ENCODE measurements around the gene MEX3D.

The MEX3D gene

DNA sequence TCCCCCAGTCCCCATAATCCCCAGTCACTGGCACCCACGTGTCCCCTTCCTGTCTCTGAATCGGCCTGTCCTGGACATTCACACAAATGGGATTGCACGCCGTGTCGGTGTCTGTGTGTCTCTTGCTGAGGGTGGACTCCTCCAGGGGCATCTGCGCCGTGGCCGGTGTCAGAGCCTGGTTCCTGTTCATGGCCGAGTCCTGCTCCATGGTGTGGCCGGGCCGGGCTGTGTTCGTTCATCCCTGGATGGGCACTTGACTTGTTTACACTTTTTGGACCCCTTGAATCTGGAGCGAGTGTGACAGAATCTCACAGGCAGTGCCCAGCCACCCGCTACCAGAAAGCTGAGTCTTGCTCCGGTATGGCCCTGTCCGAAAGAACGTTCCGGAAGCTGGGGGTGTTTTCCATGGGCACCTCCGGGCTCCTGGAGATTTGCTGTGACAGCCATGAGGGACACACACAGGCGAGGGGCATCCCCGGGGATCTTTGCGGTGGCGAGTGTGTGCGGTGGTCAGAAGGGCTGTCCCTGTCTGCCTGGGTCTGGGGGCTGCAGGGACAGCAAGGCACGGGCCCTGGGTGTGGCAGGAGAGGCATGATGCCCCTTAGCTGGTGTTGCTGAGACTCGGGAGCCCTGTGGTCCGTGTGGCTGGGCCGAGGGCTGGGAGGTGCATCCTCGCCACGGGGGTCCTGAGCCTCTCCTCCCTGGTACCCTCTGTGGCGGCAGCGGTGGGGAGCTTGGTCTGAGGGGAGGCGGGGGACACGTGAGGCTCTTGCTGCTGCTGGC, 6.4 kb upstream of the MEX3D start:
- no peak for DNase-seq

DNA sequence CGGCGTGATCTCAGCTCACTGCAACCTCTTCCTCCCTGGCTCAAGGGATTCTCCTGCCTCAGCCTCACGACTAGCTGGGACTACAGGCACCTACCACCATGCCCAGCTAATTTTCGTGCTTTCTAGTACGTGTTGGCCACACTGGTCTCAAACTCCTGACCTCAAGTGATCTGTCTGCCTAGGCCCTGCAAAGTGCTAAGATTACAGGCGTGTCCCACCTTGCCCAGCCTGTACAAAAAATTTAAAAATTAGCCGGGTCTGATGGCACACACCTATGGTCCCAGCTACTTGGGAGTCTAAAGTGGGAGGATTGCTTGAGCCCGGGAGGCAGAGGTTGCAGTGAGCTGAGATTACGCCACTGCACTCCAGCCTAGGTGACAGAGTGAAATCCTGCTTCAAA, 4.7 kb upstream of the MEX3D start:
- DNase-seq = no peak

DNA sequence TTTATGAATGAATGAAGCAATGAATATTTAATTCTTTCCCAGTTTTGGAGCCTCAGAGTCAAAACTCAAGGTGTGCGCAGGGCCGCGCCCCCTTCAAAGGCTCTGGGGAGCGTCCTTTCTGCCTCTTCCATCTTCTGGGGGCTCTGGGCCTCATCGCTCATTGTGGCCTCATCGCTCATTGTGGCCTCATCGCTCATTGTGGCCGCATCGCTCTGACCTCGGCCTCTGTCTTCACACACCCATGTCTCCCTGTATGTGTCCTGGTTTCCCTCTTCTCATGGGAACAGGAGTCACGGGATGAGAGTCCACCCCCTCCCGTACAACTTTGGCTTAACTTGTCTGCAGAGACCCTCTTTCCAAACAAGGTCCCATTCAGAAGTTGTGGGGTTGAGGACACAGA, 3.2 kb upstream of the MEX3D start:
- DNase-seq = no peak

DNA sequence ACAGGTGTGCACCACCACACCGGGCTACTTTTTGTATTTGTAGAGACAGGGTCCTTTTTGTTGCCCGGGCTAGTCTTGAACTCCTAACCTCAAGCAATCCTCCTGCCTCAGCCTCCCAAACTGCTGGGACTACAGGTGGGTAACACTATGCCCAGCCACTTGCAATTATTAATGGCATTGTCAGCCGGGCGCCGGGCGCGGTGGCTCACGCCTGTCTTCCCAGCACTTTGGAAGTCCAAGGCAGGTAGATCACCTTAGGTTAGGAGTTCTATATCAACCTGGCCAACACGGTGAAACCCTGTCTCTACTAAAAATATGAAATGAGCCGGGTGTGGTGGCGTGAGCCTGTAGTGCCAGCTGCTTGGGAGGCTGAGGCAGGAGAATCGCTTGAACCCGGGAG, 2.7 kb upstream of the MEX3D start:
- no peak for DNase-seq

DNA sequence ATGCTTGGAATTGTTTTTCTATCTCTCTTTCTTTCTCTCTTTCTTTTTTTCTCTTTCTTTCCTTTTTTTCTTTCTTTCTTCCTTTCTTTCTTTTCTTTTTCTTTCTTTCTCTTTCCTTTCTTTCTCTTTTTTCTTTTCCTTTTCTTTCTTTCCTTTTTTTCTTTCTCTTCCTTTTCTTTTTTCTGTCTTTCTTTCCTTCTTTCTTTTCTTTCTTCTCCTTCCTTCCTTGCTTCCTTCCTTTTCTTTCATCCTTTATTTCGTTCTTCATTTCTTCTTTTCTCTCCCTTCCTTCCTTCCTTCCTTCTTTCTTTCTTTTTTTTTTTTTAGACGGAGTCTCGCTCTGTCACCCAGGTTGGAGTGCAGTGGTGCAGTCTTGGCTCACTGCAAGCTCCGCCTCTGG, 1.9 kb upstream of the MEX3D start:
- no peak for DNase-seq

DNA sequence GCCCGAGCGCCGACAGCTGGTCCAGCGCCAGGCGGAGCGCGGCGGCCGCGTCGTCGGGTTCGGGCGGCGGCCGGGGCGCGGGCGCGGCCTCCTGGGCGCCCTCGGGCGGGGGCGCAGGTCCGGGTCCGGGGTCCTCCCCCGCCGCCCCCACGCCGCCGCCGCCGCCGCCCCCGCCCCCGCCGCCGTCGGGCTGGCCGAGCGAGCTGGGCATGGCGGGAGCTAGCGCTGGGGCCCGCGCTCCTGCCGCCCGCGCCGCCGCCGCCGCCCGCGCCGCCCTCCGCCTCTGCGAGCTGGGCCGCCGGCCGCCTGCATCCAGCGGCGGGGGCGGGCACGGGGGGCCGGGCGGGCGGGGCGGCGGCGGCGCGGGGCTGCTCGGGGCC, 287 bp downstream of the MEX3D start:
- no peak for DNase-seq

DNA sequence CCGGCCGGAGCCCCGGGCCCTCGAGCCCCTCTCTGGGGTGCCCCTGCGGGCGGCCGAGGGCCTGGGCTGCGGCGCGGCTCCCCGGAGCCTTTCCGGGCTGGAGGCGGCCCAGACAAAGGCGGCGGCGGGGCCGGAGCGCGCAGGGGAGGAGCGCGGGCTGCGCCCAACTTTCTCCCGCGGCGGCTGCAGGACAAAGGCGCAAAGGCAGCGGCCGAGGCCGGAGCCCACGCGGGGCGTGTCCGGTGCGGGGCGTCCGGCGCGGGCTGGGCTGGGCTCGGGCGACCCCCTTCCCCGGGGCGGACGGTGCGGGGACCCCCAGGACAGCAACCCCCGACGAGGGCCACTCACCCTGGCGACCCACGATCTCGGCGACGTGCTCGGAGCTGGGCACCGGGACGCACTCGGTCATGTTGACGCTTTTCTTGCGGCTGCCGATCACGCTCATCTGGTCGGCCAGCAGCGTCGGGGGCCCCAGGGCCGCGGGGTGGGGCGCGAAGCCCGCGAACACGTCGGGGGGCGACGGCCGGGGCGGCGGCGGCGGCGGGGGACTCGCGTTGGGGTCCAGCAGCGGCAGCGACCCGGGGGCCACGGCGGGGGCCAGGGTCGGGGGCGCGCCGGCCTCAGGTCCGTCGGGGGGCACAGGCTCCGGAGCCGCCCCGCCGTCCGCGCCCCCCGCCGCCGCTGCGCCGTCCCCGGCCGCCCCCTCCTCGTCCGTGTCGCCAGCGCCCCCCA, 843 bp downstream of the MEX3D start:
- DNase-seq = peak; percentile 82

DNA sequence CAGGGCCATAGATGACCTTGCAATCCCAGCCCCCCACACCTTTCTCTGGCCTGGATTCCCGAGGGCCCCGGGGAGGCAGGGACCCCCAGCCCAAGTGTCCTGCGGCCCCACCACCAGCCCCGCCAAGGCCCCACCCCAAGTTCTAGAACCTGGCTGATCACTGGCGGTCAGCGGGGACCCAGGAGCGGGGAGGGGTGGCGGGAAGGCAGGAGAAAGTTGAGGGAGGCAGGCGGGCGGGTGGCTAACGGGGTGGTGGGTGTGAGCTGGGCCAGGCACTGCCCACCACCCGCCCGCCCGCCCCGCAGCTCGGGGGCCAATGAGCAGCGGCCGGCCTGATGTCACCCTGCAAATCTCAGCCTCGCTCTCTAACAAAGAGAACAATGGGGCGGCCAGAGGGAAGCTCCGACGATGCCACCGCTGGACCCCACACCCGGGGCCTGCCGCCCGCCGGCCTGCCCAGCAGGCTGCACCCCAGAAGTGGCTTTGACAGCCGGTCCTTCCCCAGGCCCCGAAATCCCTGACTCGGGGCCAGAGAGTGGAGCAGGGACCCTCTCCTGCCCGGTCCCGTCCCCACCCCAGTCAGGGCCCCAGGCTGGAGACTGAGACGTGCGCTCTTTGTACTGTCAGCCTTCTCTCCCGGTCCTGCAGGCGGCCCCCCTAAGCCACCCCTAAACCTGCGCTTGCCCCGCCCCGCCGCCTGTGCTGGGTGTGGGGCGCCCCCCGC, 1.6 kb downstream of the MEX3D start:
- DNase-seq = peak; percentile 94

DNA sequence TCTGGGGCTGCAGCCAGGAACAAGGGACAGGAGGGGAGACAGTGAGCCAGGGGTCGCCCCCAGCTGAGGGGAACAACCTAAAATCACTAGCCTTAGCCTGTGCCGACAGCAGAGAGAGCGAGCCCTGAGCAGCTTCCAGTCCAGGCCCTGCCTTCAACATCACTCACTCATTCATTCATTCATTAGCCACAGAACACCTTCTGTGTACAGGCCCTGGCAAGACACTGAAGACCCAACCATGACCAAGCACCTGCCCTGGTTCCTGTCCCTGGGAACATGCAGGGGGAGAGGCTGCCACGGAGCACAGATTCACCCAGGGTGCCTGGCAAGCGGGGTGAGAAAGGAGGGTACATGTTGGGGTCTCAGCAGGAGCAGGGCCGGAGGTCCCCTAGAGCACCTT, 4.9 kb downstream of the MEX3D start:
- no peak for DNase-seq

DNA sequence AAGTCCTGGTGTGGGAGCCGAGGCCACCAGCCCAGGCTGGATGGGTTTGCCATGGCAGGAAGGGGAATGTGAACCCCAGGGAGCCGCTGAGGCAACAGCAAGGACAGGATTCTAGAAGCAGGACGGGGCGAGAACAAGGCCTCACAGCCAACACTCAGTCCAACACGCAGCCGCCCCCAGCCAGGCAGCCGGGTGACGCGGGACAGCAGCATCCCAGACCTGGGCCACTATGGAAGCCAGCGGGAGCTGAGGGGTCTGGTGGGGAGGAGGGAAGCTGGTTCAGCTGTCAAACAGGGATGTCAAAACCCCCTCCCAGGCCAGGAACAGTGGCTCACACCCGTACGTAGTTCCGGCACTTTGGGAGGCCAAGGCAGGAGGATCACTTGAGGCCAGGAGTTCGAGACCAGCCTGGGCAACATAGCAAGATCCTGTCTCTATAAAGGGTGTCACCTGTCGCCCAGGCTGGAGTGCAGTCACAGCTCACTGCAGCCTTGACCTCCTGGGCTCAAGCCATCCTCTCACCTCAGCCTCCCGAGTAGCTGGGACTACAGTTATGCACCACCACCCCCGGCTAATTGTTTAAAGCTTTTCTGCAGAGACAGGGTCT, 6.8 kb downstream of the MEX3D start:
- no peak for DNase-seq

DNA sequence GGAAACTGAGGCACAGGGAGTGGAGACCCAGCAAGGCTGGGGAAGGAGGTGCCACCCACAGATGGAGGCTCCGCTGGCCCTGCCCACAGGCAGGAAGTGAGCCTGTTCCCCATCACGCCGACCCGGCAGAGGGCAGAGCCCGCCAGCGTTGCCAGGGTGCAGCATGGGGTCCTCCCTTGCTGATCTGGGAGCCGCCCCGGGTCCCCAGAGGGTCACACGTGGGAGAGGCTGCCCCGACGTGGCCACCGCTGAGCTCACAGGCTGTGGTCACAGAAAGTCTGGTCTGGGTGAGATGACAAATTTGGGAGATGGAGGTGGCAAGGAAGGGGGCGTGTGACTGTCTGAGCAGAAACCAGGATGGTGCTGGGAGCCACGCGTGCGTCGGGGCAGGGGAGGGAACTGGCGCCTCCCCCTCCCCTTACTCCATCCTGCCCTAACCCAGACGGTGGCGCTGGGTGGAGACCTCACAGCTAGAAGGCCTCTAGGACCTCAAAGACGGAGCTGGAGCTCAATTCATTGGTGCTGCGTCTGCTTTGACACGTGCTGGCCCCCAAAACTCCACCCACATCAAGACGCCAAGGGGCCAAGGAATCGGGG, 7.7 kb downstream of the MEX3D start:
- DNase-seq = no peak

DNA sequence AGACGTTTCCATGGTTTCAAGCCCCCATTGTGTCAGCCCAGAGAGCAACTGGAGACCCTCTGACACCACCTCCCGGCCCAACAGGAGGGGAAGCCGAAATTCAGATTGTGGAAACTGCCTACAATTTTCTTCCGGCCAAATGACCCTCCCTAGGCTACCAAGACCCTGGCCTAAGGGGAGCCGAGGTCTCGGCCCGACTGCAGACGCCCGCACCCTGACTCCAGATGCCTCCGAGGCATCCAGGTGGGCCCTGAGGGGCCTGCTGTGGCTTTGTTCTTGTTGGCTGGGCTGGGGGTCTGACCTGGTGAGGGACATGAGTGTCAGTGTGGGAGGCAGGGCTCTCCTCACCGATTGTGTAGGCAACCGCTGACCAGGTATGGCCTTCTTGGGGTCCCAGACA, 9.6 kb downstream of the MEX3D start:
- no peak for DNase-seq

DNA sequence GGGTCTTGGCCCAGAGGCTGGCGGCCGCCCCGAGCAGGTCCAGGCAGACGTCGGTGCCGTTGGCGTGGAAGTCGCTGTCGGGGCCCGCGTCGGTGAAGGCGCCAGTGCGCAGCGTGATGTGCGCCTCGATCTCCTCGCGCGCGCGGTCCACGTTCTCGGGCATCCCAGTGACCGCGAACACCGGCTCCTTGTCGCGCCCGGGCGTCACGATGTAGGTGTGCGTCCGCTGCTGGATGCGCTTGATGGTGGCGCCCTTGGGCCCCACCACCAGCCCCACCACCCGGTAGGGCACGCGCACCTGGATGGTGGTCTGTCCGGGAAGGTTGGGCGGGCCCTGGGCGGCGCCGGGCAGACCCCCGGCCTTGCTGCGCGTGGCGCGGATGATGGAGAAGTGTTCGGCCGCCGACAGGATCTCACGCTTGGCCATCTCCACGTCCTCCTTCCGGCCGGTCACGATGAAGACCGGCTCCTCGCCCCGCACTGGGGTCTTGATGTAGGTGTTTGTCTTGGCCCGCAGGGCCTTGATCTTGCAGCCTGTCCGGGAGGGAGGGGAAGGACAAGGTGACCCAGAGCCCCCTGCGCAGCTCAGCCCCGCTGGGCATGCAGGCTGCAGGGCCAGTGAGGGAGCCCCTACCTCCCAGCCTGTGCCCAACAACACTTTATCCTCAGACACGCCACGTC, 11.6 kb downstream of the MEX3D start:
- DNase-seq = no peak

DNA sequence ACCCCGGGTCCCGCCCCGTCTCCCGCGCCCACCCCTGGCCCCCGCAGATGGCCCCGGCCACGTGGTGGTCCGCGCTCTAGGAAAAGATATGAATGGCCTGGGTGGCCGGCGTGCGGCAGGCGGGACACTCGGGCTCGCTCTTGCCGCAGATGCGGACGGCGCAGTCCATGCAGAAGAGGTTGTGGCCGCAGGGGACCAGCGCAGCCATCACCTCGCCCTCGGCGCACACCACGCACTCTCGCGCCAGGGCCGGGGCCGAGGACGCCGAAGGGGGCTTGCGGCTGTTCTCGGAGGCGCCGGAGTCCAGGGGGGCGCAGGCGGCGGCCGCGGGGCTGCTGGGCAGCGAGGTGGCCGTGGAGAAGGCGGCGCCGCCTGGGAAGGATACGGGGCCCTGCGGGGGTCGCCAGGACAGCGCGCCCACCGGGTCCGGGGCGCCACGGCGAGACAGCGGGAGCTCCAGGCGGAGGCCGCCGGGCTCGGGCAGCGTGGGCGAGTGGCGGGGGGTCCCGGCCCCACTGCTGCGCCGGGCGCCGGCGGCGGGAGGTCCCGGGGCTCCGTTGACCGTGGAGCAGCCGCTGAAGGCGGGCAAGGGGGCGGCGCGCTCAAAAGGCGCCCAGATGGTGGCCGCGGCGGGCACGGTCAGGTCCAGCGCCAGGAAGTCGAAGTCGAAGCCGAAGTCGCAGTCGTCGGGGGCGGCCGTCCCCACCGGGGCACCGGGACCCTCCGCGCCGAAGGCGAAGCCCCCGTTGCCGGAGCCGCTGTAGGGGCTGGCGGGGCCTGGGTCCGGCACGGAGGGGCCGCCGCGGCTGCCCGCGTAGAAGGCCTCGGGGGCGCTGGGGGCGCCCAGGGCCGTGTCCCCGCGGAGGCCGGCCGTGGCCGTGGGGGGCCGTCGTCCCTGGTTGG, 12.4 kb downstream of the MEX3D start:
- no peak for DNase-seq

DNA sequence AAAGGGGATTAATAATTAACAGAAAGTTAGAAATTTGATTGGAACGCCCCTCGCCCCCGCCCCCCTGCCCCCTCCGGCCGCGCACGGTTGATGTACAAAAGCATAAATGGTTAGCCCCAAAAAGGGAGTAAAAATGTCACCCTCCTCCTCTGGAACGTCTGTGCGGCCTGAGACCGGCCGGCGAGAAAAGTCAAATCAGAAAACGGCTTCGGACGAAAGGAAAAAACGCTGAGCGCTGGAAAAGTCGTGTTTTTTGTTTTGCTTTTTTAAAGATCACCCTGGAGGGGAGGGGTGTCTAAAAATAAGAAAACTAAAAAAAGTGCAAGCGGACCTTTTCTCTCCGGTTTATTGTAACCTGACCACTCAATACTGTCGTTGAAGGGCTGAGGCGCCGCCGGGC, 13.2 kb downstream of the MEX3D start:
- DNase-seq = no peak

DNA sequence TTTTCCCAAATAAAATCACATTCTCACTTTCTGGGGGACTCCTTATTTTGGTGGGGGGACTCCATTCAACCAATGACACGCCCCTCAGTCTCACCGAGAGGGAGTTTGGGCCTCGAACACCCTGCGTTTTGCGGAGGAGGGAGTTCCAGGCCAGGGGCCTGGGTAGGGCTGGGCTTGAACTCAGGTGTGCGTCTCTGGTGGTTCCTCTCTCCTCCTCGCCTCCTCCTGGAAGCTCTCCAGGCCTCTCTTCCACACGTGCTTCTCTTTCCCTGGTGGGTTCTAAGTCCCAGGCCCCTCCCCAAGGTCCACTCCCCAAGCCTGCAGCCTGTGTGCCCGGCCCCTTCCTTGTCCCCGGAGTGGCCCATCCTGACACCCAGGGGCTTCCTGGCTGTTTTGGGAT, 14.7 kb downstream of the MEX3D start:
- DNase-seq = no peak

DNA sequence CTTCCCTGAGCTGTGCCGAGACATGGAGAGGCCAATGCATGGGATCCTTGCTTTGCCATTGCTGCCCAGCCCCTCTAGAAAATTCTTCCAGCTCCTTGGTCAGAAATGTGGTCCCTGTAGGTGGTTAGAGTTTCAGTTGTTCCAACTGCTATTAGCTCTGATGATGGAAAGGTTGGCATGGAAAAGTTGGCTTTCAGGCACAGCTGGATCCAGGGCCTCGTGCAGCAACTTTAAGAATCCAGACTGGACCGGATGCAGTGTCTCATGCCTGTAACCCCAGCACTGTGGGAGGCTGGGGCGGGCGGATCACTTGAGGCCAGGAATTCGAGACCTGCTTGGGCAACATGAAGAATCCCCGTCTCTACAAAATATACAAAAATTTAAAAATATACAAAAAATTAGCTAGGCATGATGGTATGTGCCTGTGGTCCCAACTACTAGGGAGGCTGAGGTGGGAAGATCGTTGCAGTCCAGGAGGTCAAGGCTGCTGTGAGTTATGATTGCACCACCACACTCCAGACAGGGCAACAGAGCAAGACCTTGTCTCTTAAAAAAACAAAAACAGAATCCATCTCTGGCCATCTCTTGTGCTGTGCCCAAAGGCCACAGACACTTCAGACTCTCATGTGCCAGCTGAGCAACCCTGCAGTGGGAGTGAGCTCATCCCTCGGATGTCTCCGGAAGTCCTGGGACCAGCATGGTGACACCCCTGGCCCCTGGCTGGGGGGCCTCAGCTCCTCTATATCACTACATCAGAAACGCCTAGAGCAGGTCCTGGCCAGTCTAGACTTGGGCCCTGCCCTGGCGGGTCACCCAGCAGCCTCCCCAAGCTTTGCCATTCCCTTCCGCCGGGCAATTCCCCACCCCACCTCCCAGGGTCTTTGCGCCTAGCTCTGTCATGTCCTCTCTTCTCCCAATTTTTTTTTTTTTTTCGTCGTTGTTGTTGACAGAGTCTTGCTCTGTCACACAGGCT, 16.8 kb downstream of the MEX3D start:
- DNase-seq = no peak

DNA sequence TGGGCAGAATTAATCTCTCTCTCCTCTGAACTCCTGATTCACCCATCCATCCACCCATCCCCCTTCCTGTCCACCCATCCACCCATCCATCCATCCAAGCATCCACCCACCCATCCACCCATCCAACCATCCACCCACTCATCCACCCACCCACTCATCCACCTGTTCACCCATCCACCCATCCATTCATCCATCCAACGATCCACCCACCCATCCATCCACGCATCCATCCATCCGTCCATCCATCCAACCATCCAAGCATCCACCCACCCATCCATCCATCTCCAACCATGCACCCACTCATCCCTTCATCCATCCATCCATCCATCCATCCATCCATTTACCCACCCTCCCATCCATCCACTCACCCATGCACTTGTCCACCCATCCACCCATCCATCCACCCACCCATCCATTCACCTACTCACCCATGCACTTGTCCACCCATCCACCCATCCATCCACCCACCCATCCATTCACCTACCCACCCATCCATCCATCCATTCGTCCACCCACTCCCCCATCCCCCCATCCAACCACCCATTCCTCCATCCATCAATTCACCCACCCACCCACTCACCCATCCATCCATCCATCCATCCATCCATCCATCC, 18.7 kb downstream of the MEX3D start:
- DNase-seq = no peak

DNA sequence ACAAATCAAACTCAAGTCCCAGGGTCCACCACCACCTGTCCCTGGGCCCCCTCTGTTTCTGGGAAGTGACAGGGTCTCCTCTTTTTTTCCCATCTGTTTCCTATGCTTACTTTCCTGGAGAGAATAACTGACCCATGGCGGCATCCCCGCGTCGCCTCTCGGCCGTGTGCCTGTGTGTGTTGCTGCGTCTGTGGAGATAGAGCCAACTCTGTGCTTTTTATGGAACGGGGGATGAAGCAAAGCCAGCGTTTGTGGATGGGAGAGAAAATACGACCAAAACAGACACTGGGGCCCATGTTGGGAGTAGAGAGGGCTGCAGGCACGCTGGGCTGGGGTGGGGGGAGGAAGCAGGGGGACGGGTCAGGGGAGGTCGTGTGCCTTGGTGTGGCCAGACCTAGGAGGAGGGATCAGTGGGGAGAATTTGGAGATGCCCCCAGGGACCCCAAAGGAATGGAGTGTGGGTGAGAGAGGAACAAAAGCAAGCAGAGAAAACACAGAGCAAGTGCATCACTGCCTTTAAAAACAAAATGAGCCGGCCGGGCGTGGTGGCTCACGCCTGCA, 27.7 kb downstream of the MEX3D start:
- DNase-seq = no peak

Data from right kidney (tissue), 1 donor.